ENCODE data around the gene EEF1B2. TPM values are rescaled to one million over a fixed set of nuclear protein-coding genes. Genes with fewer than 3 reads are reported as not detected.

The EEF1B2 gene
- total and polyA plus RNA-seq, 2 of the 8 experiments (the other 6 are each of a cell fraction or from before 2014, with no cell fraction given), result 504 to 679 TPM

- TF ChIP-seq CHD7 (IDR thresholded peaks at IDR 0.05; ENCODE audit: insufficient replicate concordance, low read length) (no peak), PHF8 (conservative IDR thresholded peaks at IDR 0.05; ENCODE audit: low read depth, low read length) (no peak), JUND (IDR thresholded peaks at IDR 0.05; ENCODE audit: low read length) (no peak), RFX5 (IDR thresholded peaks at IDR 0.05; ENCODE audit: borderline replicate concordance, low read depth, low read length) (no peak), CTBP2 (IDR thresholded peaks at IDR 0.05; ENCODE audit: borderline replicate concordance, insufficient read depth, insufficient read length, low read length) (no peak), SP1 (IDR thresholded peaks at IDR 0.05; ENCODE audit: low read depth, low read length) (no peak)
Observed at GRCh38 chr2:206193671-206194357, 34.1 kb downstream of the EEF1B2 start (continued).

Data from H1 (cell line).